ENCODE data around the gene IKZF4. TPM values are rescaled to one million over a fixed set of nuclear protein-coding genes. Genes with fewer than 3 reads are reported as not detected.

IKZF4 gene
- total and polyA plus RNA-seq, 2 of the 8 experiments (the other 6 are each of a cell fraction or from before 2014, with no cell fraction given): 8.0 to 13.3 TPM

GRCh38 chr12:55996715-55997534, 23.9 kb upstream of the IKZF4 start, which contains the start of gene SUOX (continued):
- peak; percentile 47 for TF ChIP-seq KDM4A (IDR thresholded peaks at IDR 0.05; ENCODE audit: low read depth, low read length, severe bottlenecking)
- TF ChIP-seq BCL11A (IDR thresholded peaks at IDR 0.05; ENCODE audit: low read depth in 2 of 2, low read length in 2 of 2): no peak
- TF ChIP-seq SP2 (IDR thresholded peaks at IDR 0.05; ENCODE audit: low read length): no peak
- TF ChIP-seq MAX (IDR thresholded peaks at IDR 0.05): no peak
- no peak for TF ChIP-seq EP300 (IDR thresholded peaks at IDR 0.05; ENCODE audit: borderline replicate concordance in 1 of 2, low read depth in 2 of 2, low read length in 2 of 2)
- no peak for TF ChIP-seq RNF2 (IDR thresholded peaks at IDR 0.05; ENCODE audit: borderline replicate concordance, low read depth, low read length, missing control alignments, poor library complexity, severe bottlenecking)
- peak; percentile 71; the same call in 1 of the 2 replicates for TF ChIP-seq RFX5 (IDR thresholded peaks at IDR 0.05; ENCODE audit: borderline replicate concordance, low read depth, low read length)
- no peak for TF ChIP-seq EZH2 (IDR thresholded peaks at IDR 0.05; ENCODE audit: low read depth, low read length, severe bottlenecking)
- no peak for TF ChIP-seq GABPA (IDR thresholded peaks at IDR 0.05; ENCODE audit: borderline replicate concordance, insufficient read depth, low read length)
- peak; percentile 6; the same call in 1 of the 2 replicates for TF ChIP-seq KDM1A (IDR thresholded peaks at IDR 0.05; ENCODE audit: borderline replicate concordance, low read length)
- peak; percentile 56; the same call in 1 of the 2 replicates for TF ChIP-seq YY1 (IDR thresholded peaks at IDR 0.05; ENCODE audit: low read depth, low read length)
- TF ChIP-seq HDAC2 (IDR thresholded peaks at IDR 0.05; ENCODE audit: borderline replicate concordance in 1 of 2, low read depth in 2 of 2, low read length in 2 of 2): no peak
- TF ChIP-seq EGR1 (IDR thresholded peaks at IDR 0.05; ENCODE audit: borderline replicate concordance, low read depth, low read length): no peak
- no peak for TF ChIP-seq E2F6 (IDR thresholded peaks at IDR 0.05)
- TF ChIP-seq CHD2 (IDR thresholded peaks at IDR 0.05; ENCODE audit: low read length): 0 out of 2 replicates have a peak, but pooled peaks have one; percentile 10

Measured in H1 (cell line).